SK-N-SH (cell line): ENCODE data around the gene POU2AF2. TPM values are rescaled to one million over a fixed set of nuclear protein-coding genes. Genes with fewer than 3 reads are reported as not detected.

Experiments used
- CTCF ChIA-PET: fragments of 300-600, 350-600 bp; formaldehyde crosslinking; extraction: SDS; loops from one replicate; lab custom pipeline; 2021; lab: Yijun Ruan, JAX
- POLR2A ChIA-PET: fragments of 350-600 bp; sonication (Branson Sonifier 250); formaldehyde crosslinking; extraction: SDS; loops from one replicate; lab custom pipeline; 2020; ENCODE audit warnings: antibody characterized with exemption, inconsistent platforms; lab: Yijun Ruan, JAX
- DNase-seq: peaks from one replicate; pipeline ENCODE4 v3.0.0; 2012
- H2AFZ ChIP-seq: fragments of 200-600 bp; sonication (generic); 2 replicates; pipeline ENCODE4 v1.8.1; 2016; ENCODE audit warnings: antibody characterized with exemption, mild to moderate bottlenecking, low read depth
- H3F3A ChIP-seq: fragments of 200-600 bp; sonication (generic); replicated peaks from 2 replicates; pipeline ENCODE3; 2016; ENCODE audit warnings: antibody characterized with exemption, mild to moderate bottlenecking; ENCODE audit not compliant: insufficient read depth
- H3K27ac ChIP-seq, 2 experiments: fragments of 200-500 bp in 1 of 2; fragments of 200-600 bp in 1 of 2; sonication (Bioruptor generic) in 1 of 2; sonication (generic), shearing (Covaris generic) in 1 of 2; 2 replicates each; pipeline versions ENCODE4 v1.5.1 to v1.6.1; 2014 to 2016; ENCODE audit warnings: low read depth in 2 of 2, inconsistent platforms in 1 of 2, low read length in 1 of 2, mild to moderate bottlenecking in 1 of 2, mixed read lengths in 1 of 2
- H3K27me3 ChIP-seq: fragments of 200-600 bp; sonication (generic), shearing (Covaris generic); 2 replicates; pipeline ENCODE4 v1.6.1; 2016; ENCODE audit warnings: mixed run types; ENCODE audit not compliant: insufficient read depth
- H3K36me3 ChIP-seq, 2 experiments: fragments of 200-500 bp in 1 of 2; fragments of 200-600 bp in 1 of 2; sonication (Bioruptor generic) in 1 of 2; sonication (generic) in 1 of 2; replicated peaks in 1 of 2; 2 replicates each; pipeline versions ENCODE3 to v1.5.1; 2014 to 2016; ENCODE audit warnings: low read length in 1 of 2, mild to moderate bottlenecking in 1 of 2; ENCODE audit not compliant: insufficient read depth in 2 of 2, control insufficient read depth in 1 of 2
- H3K4me1 ChIP-seq, 2 experiments: fragments of 200-500 bp in 1 of 2; fragments of 200-600 bp in 1 of 2; sonication (Bioruptor generic) in 1 of 2; sonication (generic), shearing (Covaris generic) in 1 of 2; 2 replicates each; pipeline versions ENCODE4 v1.5.1 to v1.6.1; 2014 to 2016; ENCODE audit warnings: low read depth in 1 of 2, low read length in 1 of 2, mixed run types in 1 of 2; ENCODE audit not compliant: insufficient read depth in 2 of 2, control insufficient read depth in 1 of 2
- H3K4me2 ChIP-seq: fragments of 200-600 bp; sonication (generic), shearing (Covaris generic); 2 replicates; pipeline ENCODE4 v1.6.1; 2017; ENCODE audit warnings: mixed run types
- H3K4me3 ChIP-seq, 2 experiments: fragments of 200-500 bp in 1 of 2; fragments of 200-600 bp in 1 of 2; sonication (Bioruptor generic) in 1 of 2; sonication (generic), shearing (Covaris generic) in 1 of 2; 2 replicates each; pipeline versions ENCODE4 v1.5.1 to v1.8.1; 2014 to 2016; ENCODE audit warnings: low read depth in 2 of 2, inconsistent platforms in 1 of 2, low read length in 1 of 2, mild to moderate bottlenecking in 1 of 2, mixed read lengths in 1 of 2, moderate library complexity in 1 of 2
- H3K79me2 ChIP-seq: fragments of 200-600 bp; sonication (generic); 2 replicates; pipeline ENCODE4 v1.8.1; 2017; ENCODE audit warnings: mild to moderate bottlenecking; ENCODE audit not compliant: insufficient read depth
- H3K9ac ChIP-seq: fragments of 200-600 bp; sonication (generic); 2 replicates; pipeline ENCODE4 v1.6.1; 2017; ENCODE audit warnings: mixed run types
- H3K9me2 ChIP-seq: fragments of 200-600 bp; sonication (generic); 2 replicates; pipeline ENCODE4 v1.6.1; 2017; ENCODE audit warnings: mixed run types
- H3K9me3 ChIP-seq: fragments of 200-600 bp; sonication (generic); 2 replicates; pipeline ENCODE4 v1.6.1; 2017; ENCODE audit warnings: mixed run types, mild to moderate bottlenecking, moderate library complexity
- H4K20me1 ChIP-seq: fragments of 200-600 bp; sonication (generic); 2 replicates; pipeline ENCODE4 v1.6.1; 2017; ENCODE audit warnings: mild to moderate bottlenecking, mixed run types; ENCODE audit not compliant: insufficient read depth
- EP300 ChIP-seq, 2 experiments: IDR thresholded peaks; 2 replicates each; pipeline versions ENCODE4 v1.4.0 to v1.6.1; 2012; ENCODE audit warnings: borderline replicate concordance in 1 of 2, low read depth in 1 of 2, low read length in 1 of 2
- FOXM1 ChIP-seq: IDR thresholded peaks from 2 replicates; pipeline ENCODE4 v1.4.0; 2012; ENCODE audit warnings: low read depth, mild to moderate bottlenecking
- GATA2 ChIP-seq: sonication (generic); formaldehyde crosslinking; IDR thresholded peaks from 2 replicates; pipeline ENCODE4 v1.5.0; 2020; ENCODE audit warnings: mild to moderate bottlenecking, missing genetic modification reagents
- IRF3 ChIP-seq: fragments of 150-350 bp; IDR thresholded peaks from 2 replicates; pipeline ENCODE4 v1.6.1; 2016; ENCODE audit warnings: mild to moderate bottlenecking, low read depth, low read length
- MEF2A ChIP-seq: IDR thresholded peaks from 2 replicates; pipeline ENCODE4 v1.4.0; 2012; ENCODE audit warnings: low read depth, borderline replicate concordance
- NFIC ChIP-seq: IDR thresholded peaks from 2 replicates; pipeline ENCODE4 v1.4.0; 2012; ENCODE audit warnings: borderline replicate concordance
- NRF1 ChIP-seq: IDR thresholded peaks from 2 replicates; pipeline ENCODE4 v1.6.1; 2012; ENCODE audit warnings: low read depth, mild to moderate bottlenecking, low read length
- PBX3 ChIP-seq: IDR thresholded peaks from 2 replicates; pipeline ENCODE4; 2012
- POLR2AphosphoS5 ChIP-seq: IDR thresholded peaks from 2 replicates; pipeline ENCODE4 v1.6.1; 2012; ENCODE audit warnings: low read depth, low read length
- RCOR1 ChIP-seq: fragments of 150-350 bp; IDR thresholded peaks from 2 replicates; pipeline ENCODE4 v1.6.1; 2017; ENCODE audit warnings: antibody characterized with exemption, low read length
- REST ChIP-seq: IDR thresholded peaks from 2 replicates; pipeline ENCODE4 v1.6.1; 2012; ENCODE audit warnings: mild to moderate bottlenecking, low read depth, low read length, moderate library complexity
- SIN3A ChIP-seq: IDR thresholded peaks from 2 replicates; pipeline ENCODE4 v1.6.1; 2012; ENCODE audit warnings: low read depth, mild to moderate bottlenecking, low read length, moderate library complexity, borderline replicate concordance
- SMC3 ChIP-seq: IDR thresholded peaks from 2 replicates; pipeline ENCODE4 v1.6.1; 2012; ENCODE audit warnings: low read depth, low read length, improper control_type of control experiment
- TAF1 ChIP-seq: IDR thresholded peaks from 2 replicates; pipeline ENCODE4 v1.6.1; 2012; ENCODE audit warnings: low read depth, mild to moderate bottlenecking, low read length, moderate library complexity, borderline replicate concordance
- YY1 ChIP-seq: IDR thresholded peaks from 2 replicates; pipeline ENCODE4 v1.4.0; 2012; ENCODE audit warnings: low read depth, mild to moderate bottlenecking
- ZBTB33 ChIP-seq: IDR thresholded peaks from 2 replicates; pipeline ENCODE4 v1.4.0; 2012; ENCODE audit warnings: low read depth, borderline replicate concordance
- WGBS: methylation state at CpG from one replicate; pipeline ENCODE4 v1.1.6; 2017; ENCODE audit warnings: low lambda C conversion rate; 5-methylcytosine and 5-hydroxymethylcytosine counted together
- polyA plus RNA-seq, 3 experiments: library from polyadenylated mRNA; depleted of rRNA; stranded (reverse); fragments of >200 nt; gene quantifications; 2 replicates each; pipeline ENCODE4 v1.2.3, GENCODE V29; 2012

The POU2AF2 gene
- polyA plus RNA-seq, 1 of the 3 experiments (the other 2 are of a cell fraction) = 0.15 TPM

GRCh38 chr11:111259896-111260295 is 14.4 kb downstream of the POU2AF2 start:
- no peak overlapping the region for H3K4me2 ChIP-seq
- TF ChIP-seq PBX3 = 0 out of 2 replicates have a peak, but pooled peaks have one; percentile 10
- TF ChIP-seq POLR2AphosphoS5 = no peak
- no peak for TF ChIP-seq ZBTB33
- no peak overlapping the region for H3K9ac ChIP-seq
- DNase-seq = no peak
- H3F3A ChIP-seq = no peaks in the 10 kb centered on the region
- 55% methylated on average over 4 of the region's 4 CpGs for WGBS
- H3K9me2 ChIP-seq = no peaks in the 10 kb centered on the region
- H3K4me3 ChIP-seq = no peak overlapping the region
- no peaks in the 10 kb centered on the region for H4K20me1 ChIP-seq
- no peaks in the 10 kb centered on the region for H3K4me1 ChIP-seq
- H3K27ac ChIP-seq = no peak overlapping the region
- no peaks in the 10 kb centered on the region for H3K79me2 ChIP-seq
- H3K9me3 ChIP-seq = no peaks in the 10 kb centered on the region
- ChIA-PET CTCF (interaction anchor here (2.6 kb wide), 1 partner anchor 30 kb away, joined by 7 read pairs; no protein-coding TSS in a partner anchor), POLR2A (no interaction called here)
- H3K36me3 ChIP-seq = no peaks in the 10 kb centered on the region
- H2AFZ ChIP-seq = no peak overlapping the region
- H3K27me3 ChIP-seq = no peaks in the 10 kb centered on the region; the same call in 1 of the 2 replicates

- 79% methylated on average over 4 of the region's 4 CpGs for WGBS
These were observed 15.3 kb downstream of the POU2AF2 start for GRCh38 chr11:111260811-111261210.

More at GRCh38 chr11:111260811-111261210, 15.3 kb downstream of the POU2AF2 start:
- H3K4me1 ChIP-seq = no peaks in the 10 kb centered on the region
- ChIA-PET POLR2A (no interaction called here), CTCF (interaction anchor here (1.2 to 2.6 kb wide), 3 partner anchors 31 to 186 kb away, joined by 3 to 7 read pairs (median 4); no protein-coding TSS in a partner anchor)
- H3K36me3 ChIP-seq = no peaks in the 10 kb centered on the region
- no peaks in the 10 kb centered on the region; the same call in 1 of the 2 replicates for H3K27me3 ChIP-seq
- H3K79me2 ChIP-seq = no peaks in the 10 kb centered on the region
- no peaks in the 10 kb centered on the region for H3K9me2 ChIP-seq
- H3K9ac ChIP-seq = no peak overlapping the region
- TF ChIP-seq FOXM1 = no peak
- TF ChIP-seq RCOR1 = no peak
- no peak for TF ChIP-seq SIN3A
- no peak for TF ChIP-seq NRF1
- TF ChIP-seq MEF2A = no peak
- TF ChIP-seq TAF1 = no peak
- no peak for TF ChIP-seq IRF3
- TF ChIP-seq REST = no peak
- no peak for TF ChIP-seq GATA2 (CRISPR knock-in tag)
- TF ChIP-seq POLR2AphosphoS5 = no peak
- TF ChIP-seq NFIC = no peak
- no peak for TF ChIP-seq SMC3
- no peak for TF ChIP-seq ZBTB33
- TF ChIP-seq YY1 = no peak
- TF ChIP-seq EP300 (IDR thresholded peaks at IDR 0.05; ENCODE audit: borderline replicate concordance in 1 of 2, low read depth in 1 of 2, low read length in 1 of 2) = no peak
- H3K4me3 ChIP-seq = no peak overlapping the region
- no peak for DNase-seq
- H3F3A ChIP-seq = no peaks in the 10 kb centered on the region
- H3K9me3 ChIP-seq = no peaks in the 10 kb centered on the region
- no peak overlapping the region for H3K4me2 ChIP-seq
- no peak overlapping the region for H2AFZ ChIP-seq
- H3K27ac ChIP-seq = no peak overlapping the region
- H4K20me1 ChIP-seq = no peaks in the 10 kb centered on the region
